ENCODE data around the gene AP2A2. TPM values are rescaled to one million over a fixed set of nuclear protein-coding genes. Genes with fewer than 3 reads are reported as not detected.
A peak's percentile ranks its signal among the peaks of the same experiment; 100 is the strongest.
"Not testable (repeated sequence)": the region's sequence is repeated elsewhere in the genome, so short reads cannot be mapped to it uniquely, and the experiment has no call there.

AP2A2 gene
- total RNA-seq, 1 donor from 2014 or later = 53.8 TPM

GRCh38 chr11:1014276-1014675 is 88.6 kb downstream of the AP2A2 start:
- H3K9me3 Mint-ChIP-seq = peaks cover 20% of the 10 kb centered on the region
- intact Hi-C loops (cut with micrococcal nuclease) = no loop called here
- no peak for DNase-seq
- no peak overlapping the region for H3K27ac Mint-ChIP-seq
- no peak overlapping the region for H3K4me3 Mint-ChIP-seq
- peaks cover 19% of the 10 kb centered on the region for H3K36me3 Mint-ChIP-seq (ENCODE audit: low read depth)
- H3K27me3 Mint-ChIP-seq = no peaks in the 10 kb centered on the region
- peaks cover 19% of the 10 kb centered on the region for H3K4me1 Mint-ChIP-seq

GRCh38 chr11:1015064-1015463 is 89.4 kb downstream of the AP2A2 start:
- Mint-ChIP-seq H3K27me3 (no peaks in the 10 kb centered on the region), H3K4me3 (no peak overlapping the region), H3K9me3 (peaks cover 20% of the 10 kb centered on the region), H3K36me3 (ENCODE audit: low read depth) (peaks cover 13% of the 10 kb centered on the region), H3K4me1 (peaks cover 19% of the 10 kb centered on the region), H3K27ac (no peak overlapping the region)
- intact Hi-C loops (cut with micrococcal nuclease) = no loop called here
- DNase-seq = no peak

GRCh38 chr11:1015826-1016545 is 90.3 kb downstream of the AP2A2 start:
- peaks cover 19% of the 10 kb centered on the region for H3K4me1 Mint-ChIP-seq
- no peak for DNase-seq

GRCh38 chr11:1016610-1017126 is 91.0 kb downstream of the AP2A2 start:
- H3K27me3 Mint-ChIP-seq; H3K4me3 Mint-ChIP-seq; H3K27ac Mint-ChIP-seq; intact Hi-C loops (cut with micrococcal nuclease); H3K36me3 Mint-ChIP-seq (ENCODE audit: low read depth): not testable (repeated sequence)
- peaks cover 20% of the 10 kb centered on the region for H3K9me3 Mint-ChIP-seq
- H3K4me1 Mint-ChIP-seq = peaks cover 19% of the 10 kb centered on the region
- peak; percentile 60 for DNase-seq

More at GRCh38 chr11:1015826-1016545, 90.3 kb downstream of the AP2A2 start:
- Mint-ChIP-seq H3K4me3 (no peak overlapping the region), H3K9me3 (peaks cover 20% of the 10 kb centered on the region), H3K27me3 (no peaks in the 10 kb centered on the region), H3K27ac (no peak overlapping the region), H3K36me3 (ENCODE audit: low read depth) (peaks cover 7% of the 10 kb centered on the region)
- intact Hi-C loops (cut with micrococcal nuclease) = no loop called here

- Mint-ChIP-seq H3K27ac (peak overlapping the region; percentile 0), H3K4me3 (no peak overlapping the region), H3K36me3 (ENCODE audit: low read depth) (peaks cover 7% of the 10 kb centered on the region), H3K27me3 (no peaks in the 10 kb centered on the region), H3K9me3 (peaks cover 20% of the 10 kb centered on the region), H3K4me1 (peaks cover 19% of the 10 kb centered on the region)
- peak; percentile 60 for DNase-seq
- intact Hi-C loops (cut with micrococcal nuclease) = no loop called here
These were observed 91.8 kb downstream of the AP2A2 start for GRCh38 chr11:1017269-1018005.

GRCh38 chr11:1018091-1018490 is 92.4 kb downstream of the AP2A2 start:
- intact Hi-C loops (cut with micrococcal nuclease) = no loop called here
- Mint-ChIP-seq H3K4me1 (peaks cover 19% of the 10 kb centered on the region), H3K27me3 (no peaks in the 10 kb centered on the region), H3K9me3 (peaks cover 20% of the 10 kb centered on the region), H3K36me3 (ENCODE audit: low read depth) (peaks cover 7% of the 10 kb centered on the region), H3K27ac (peak overlapping the region; percentile 1), H3K4me3 (no peak overlapping the region)
- no peak for DNase-seq

GRCh38 chr11:1019321-1019910 is 93.7 kb downstream of the AP2A2 start:
- Mint-ChIP-seq H3K9me3 (peaks cover 20% of the 10 kb centered on the region), H3K27ac (no peak overlapping the region), H3K36me3 (ENCODE audit: low read depth) (peaks cover 7% of the 10 kb centered on the region), H3K4me1 (peaks cover 19% of the 10 kb centered on the region), H3K4me3 (no peak overlapping the region), H3K27me3 (no peaks in the 10 kb centered on the region)
- intact Hi-C loops (cut with micrococcal nuclease) = no loop called here
- no peak for DNase-seq

GRCh38 chr11:1020211-1020905 is 94.7 kb downstream of the AP2A2 start:
- Mint-ChIP-seq H3K4me3 (no peak overlapping the region), H3K27ac (no peak overlapping the region), H3K36me3 (ENCODE audit: low read depth) (peaks cover 7% of the 10 kb centered on the region), H3K4me1 (peaks cover 19% of the 10 kb centered on the region), H3K9me3 (peaks cover 20% of the 10 kb centered on the region), H3K27me3 (no peaks in the 10 kb centered on the region)
- intact Hi-C loops (cut with micrococcal nuclease) = no loop called here
- DNase-seq = no peak

GRCh38 chr11:1022411-1022810 is 96.7 kb downstream of the AP2A2 start:
- Mint-ChIP-seq H3K36me3 (ENCODE audit: low read depth) (peaks cover 2% of the 10 kb centered on the region), H3K9me3 (peaks cover 9% of the 10 kb centered on the region), H3K4me1 (peaks cover 10% of the 10 kb centered on the region), H3K27ac (no peak overlapping the region), H3K4me3 (no peak overlapping the region), H3K27me3 (no peaks in the 10 kb centered on the region)
- intact Hi-C loops (cut with micrococcal nuclease) = no loop called here
- no peak for DNase-seq

GRCh38 chr11:1022908-1023810 is 97.5 kb downstream of the AP2A2 start:
- Mint-ChIP-seq H3K9me3 (peaks cover 1% of the 10 kb centered on the region), H3K4me1 (peaks cover 2% of the 10 kb centered on the region), H3K27ac (no peak overlapping the region), H3K36me3 (ENCODE audit: low read depth) (no peaks in the 10 kb centered on the region), H3K27me3 (no peaks in the 10 kb centered on the region), H3K4me3 (no peak overlapping the region)
- no peak for DNase-seq
- intact Hi-C loops (cut with micrococcal nuclease) = no loop called here

- H3K36me3 Mint-ChIP-seq (ENCODE audit: low read depth) = no peaks in the 10 kb centered on the region
- DNase-seq = no peak
- H3K27ac Mint-ChIP-seq = no peak overlapping the region
- intact Hi-C loops (cut with micrococcal nuclease) = no loop called here
- H3K9me3 Mint-ChIP-seq = no peaks in the 10 kb centered on the region
- H3K4me3 Mint-ChIP-seq = no peak overlapping the region
- no peaks in the 10 kb centered on the region for H3K27me3 Mint-ChIP-seq
- H3K4me1 Mint-ChIP-seq = no peaks in the 10 kb centered on the region
These were observed 98.3 kb downstream of the AP2A2 start for GRCh38 chr11:1023811-1024596.

GRCh38 chr11:1024597-1025409 is 99.1 kb downstream of the AP2A2 start:
- intact Hi-C loops (cut with micrococcal nuclease) = no loop called here
- Mint-ChIP-seq H3K4me3 (no peak overlapping the region), H3K27me3 (no peaks in the 10 kb centered on the region), H3K9me3 (no peaks in the 10 kb centered on the region), H3K36me3 (ENCODE audit: low read depth) (no peaks in the 10 kb centered on the region), H3K4me1 (no peaks in the 10 kb centered on the region), H3K27ac (no peak overlapping the region)
- DNase-seq = no peak

Data from activated CD4-positive, alpha-beta T cell treated with anti-CD3 and anti-CD28 coated beads, Interleukin-2, amount 10 ng/mL, durations not matched to agents 24 days and 14 days (primary cell).